SK-N-MC (cell line): ENCODE data around the gene PADI6.

Source experiments
- DNase-seq: peaks from one replicate; pipeline ENCODE4 v3.0.0-alpha.2; 2011; ENCODE audit warnings: low read depth, low spot score
- H3K27ac ChIP-seq: fragments of 200-600 bp; sonication (generic); 2 replicates; pipeline ENCODE4 v1.5.1; 2016; ENCODE audit warnings: mixed run types
- H3K36me3 ChIP-seq: fragments of 200-600 bp; sonication (generic); 2 replicates; pipeline ENCODE4 v1.6.1; 2017; ENCODE audit warnings: antibody characterized with exemption, low read length, mixed read lengths; ENCODE audit not compliant: insufficient read depth
- H3K4me3 ChIP-seq: fragments of 200-600 bp; sonication (generic); 2 replicates; pipeline ENCODE4 v1.5.1; 2016
- H3K9ac ChIP-seq: fragments of 200-600 bp; sonication (generic); 2 replicates; pipeline ENCODE4 v1.8.0; 2017; ENCODE audit warnings: mixed run types, mixed read lengths; ENCODE audit not compliant: insufficient read length
- H3K9me3 ChIP-seq: fragments of 200-600 bp; sonication (generic); 2 replicates; pipeline ENCODE4 v1.6.1; 2017; ENCODE audit warnings: low read depth, mild to moderate bottlenecking, antibody characterized with exemption, low read length, moderate library complexity, mixed read lengths
- EZH2 ChIP-seq: fragments of 200-600 bp; sonication (generic); IDR thresholded peaks from one replicate; pipeline ENCODE4 v1.6.1; 2017; ENCODE audit warnings: antibody characterized with exemption
- FOXP2 ChIP-seq: optimal IDR thresholded peaks from 2 replicates; pipeline ENCODE3; 2011; ENCODE audit warnings: mild to moderate bottlenecking, moderate library complexity; ENCODE audit not compliant: insufficient read depth; ENCODE audit errors: extremely low read length, control extremely low read depth
- POLR2AphosphoS5 ChIP-seq: IDR thresholded peaks from 2 replicates; pipeline ENCODE4 v1.6.1; 2012; ENCODE audit warnings: mild to moderate bottlenecking, low read depth, low read length, borderline replicate concordance

PADI6 gene

DNA sequence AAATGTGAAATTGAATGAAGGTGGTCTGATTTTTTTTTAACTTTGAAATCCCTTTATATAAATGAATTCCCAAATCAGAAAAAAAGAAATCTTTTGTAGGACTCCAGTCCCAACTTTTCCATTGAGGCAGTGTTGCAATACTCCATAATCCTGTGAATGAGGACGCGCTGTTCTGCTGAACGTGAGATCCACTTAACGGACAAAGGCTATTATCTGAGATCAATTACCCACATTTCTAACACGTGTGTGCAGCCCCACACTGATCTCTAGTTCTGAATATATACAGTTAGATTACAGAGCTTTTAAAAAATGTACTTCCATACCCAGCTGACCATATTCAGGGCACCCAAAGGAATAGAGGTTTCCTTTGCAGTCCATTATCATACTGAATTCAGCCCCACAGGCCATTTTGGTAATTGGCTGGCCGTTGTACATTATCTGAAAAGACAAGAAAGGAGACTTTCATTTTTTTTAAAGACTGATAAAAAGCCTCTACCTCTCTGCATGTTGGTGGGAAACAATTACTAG, 48.5 kb downstream of the PADI6 start:
- TF ChIP-seq EZH2 (no peak), FOXP2 (no peak), POLR2AphosphoS5 (no peak)
- 0 out of 2 replicates have a peak overlapping the region, but pooled peaks have one; percentile 31 for H3K27ac ChIP-seq
- H3K4me3 ChIP-seq = no peak overlapping the region
- no peaks in the 10 kb centered on the region for H3K9me3 ChIP-seq
- peaks cover 99% of the 10 kb centered on the region for H3K36me3 ChIP-seq
- DNase-seq = no peak
- no peak overlapping the region for H3K9ac ChIP-seq

DNA sequence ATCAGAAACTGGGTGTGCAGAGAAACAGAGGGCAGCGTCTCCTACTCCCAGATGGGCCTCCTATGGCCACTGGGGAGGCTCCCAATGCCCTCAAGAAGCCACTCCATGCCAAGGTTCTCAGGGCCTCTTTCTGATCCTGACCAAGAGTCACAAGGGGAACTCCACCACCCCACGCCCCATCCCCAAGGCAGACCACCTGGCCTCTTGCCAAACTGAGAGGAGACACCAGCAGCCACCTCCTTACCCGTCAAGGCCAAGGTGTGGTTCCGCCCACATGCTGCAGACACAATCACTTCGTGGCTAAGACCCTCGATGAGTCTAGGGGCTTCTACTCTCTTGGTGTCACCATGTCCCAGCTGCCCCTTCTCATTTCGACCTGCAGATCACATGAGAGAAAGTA, 50.5 kb downstream of the PADI6 start:
- no peaks in the 10 kb centered on the region for H3K9me3 ChIP-seq
- no peak overlapping the region for H3K4me3 ChIP-seq
- TF ChIP-seq EZH2 = no peak
- no peak for TF ChIP-seq FOXP2
- TF ChIP-seq POLR2AphosphoS5 = no peak
- peaks cover 100% of the 10 kb centered on the region for H3K36me3 ChIP-seq
- DNase-seq = no peak
- H3K27ac ChIP-seq = no peak overlapping the region
- H3K9ac ChIP-seq = no peak overlapping the region

DNA sequence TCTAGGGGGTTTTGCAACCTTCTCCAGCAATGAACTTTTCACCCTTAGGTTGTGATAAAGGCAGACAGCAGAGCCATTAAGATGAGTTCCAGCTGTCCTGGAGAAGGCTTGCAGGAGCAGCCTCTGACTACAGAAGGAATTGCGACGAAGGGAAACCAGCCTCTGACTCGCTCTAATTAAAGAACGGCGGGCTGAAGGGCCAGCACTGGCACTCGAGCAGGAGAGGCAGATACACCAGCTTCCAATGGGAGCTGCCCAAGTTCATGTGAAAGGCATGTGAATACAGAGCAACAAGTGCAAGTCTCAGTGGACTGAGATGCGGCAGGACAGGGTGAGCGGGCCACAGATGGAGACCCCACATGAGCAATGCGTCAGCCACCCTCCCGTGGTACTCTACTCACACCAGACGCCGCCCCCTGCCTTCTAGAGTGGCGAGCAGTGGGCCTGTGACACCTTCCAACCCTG, 51.8 kb downstream of the PADI6 start:
- DNase-seq = no peak
- no peak overlapping the region for H3K4me3 ChIP-seq
- no peak overlapping the region for H3K9ac ChIP-seq
- no peaks in the 10 kb centered on the region for H3K9me3 ChIP-seq
- H3K36me3 ChIP-seq = peaks cover 100% of the 10 kb centered on the region
- no peak for TF ChIP-seq POLR2AphosphoS5
- TF ChIP-seq EZH2 = no peak
- no peak for TF ChIP-seq FOXP2
- H3K27ac ChIP-seq = no peak overlapping the region

DNA sequence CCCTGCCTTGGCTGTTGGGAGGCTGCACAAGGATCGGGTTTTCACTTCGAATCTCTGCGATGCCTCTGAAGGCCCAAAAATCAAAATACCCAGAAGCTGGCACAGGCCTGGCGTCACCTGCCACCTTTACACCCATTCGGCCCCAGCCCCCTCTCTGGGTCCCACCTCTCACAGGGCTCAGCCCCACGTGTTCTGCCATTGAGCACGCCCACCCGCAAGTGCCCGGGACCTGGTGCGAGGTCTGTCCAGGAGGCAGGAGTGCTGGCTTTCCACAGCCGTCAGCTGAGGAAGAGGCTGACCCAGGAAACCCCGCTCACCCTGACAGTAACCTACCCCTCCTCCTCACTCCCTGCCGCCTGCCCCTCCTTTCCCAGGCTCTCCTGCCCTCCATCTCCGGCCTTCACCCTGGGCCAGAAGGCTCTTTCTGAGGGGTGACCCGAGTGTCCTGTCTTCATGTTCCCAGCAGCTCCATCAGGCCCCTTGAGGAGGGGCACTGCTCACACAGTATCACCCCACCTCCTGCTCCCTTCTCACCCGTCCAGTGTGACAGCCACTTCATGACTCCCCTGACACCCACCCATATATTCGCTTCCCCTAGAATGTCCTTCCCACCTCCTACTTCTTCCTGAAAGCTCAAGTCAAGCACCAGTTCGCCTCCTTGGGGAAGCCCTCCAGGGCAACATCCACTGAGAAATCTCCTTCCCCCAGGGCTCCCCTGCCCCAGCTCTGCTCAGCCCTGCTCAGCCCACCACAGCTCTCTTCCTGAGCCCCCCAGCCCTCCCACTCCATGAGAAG, 54.0 kb downstream of the PADI6 start:
- Histone ChIP-seq H3K4me3 (no peak overlapping the region), H3K36me3 (peaks cover 98% of the 10 kb centered on the region), H3K27ac (no peak overlapping the region), H3K9me3 (no peaks in the 10 kb centered on the region), H3K9ac (no peak overlapping the region)
- DNase-seq = no peak
- TF ChIP-seq POLR2AphosphoS5 (no peak), EZH2 (no peak)

DNA sequence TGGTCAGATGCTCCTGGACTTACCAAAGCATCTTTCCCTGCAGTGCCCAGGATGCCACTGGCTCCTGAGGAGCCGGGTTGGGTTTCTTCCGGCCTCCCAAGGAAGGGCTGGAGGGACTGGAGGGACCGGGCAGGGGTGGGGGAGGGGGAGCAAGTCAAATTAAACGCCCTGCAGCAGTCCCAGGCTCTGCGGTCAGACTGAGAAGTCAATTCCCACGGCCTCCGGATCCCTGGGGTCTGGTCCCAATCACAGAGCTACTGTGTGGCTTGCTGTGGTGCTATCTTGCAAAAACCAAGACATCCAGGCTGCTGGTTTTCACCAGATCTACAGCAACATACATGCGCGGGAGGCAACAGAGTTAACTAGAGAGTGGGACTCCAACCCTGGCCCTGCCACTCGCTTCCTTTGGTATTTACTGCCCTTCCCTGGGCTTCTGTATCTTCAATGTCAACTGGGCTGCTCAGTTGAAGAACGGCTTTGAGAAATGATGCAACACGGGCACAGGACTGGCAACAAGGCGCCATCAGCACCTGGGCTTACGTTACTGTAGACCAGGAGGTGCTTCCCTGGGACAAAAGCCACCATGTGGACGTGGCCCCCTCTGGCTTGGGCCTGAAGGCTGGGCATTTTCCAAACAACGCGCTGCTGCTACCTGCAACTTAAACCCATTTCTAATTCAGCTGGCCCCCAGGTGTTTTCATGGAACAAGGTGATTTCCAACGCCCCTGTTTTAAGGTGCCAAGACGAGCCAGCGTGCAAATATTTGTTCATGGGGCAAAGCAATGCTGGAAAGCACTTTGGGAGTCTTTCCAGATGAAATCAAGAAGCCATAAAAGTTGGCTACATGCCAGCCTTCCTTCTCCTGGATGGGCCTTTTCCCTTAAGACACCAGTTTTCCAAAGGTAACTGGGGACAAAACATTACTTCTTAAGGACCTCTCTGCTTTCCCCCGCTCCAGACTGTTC, 56.0 kb downstream of the PADI6 start:
- no peaks in the 10 kb centered on the region for H3K9me3 ChIP-seq
- H3K27ac ChIP-seq = no peak overlapping the region
- DNase-seq = no peak
- peaks cover 93% of the 10 kb centered on the region for H3K36me3 ChIP-seq
- no peak overlapping the region for H3K9ac ChIP-seq
- TF ChIP-seq POLR2AphosphoS5 (no peak; the same call in 1 of the 2 replicates), EZH2 (no peak), FOXP2 (no peak)
- H3K4me3 ChIP-seq = no peak overlapping the region

DNA sequence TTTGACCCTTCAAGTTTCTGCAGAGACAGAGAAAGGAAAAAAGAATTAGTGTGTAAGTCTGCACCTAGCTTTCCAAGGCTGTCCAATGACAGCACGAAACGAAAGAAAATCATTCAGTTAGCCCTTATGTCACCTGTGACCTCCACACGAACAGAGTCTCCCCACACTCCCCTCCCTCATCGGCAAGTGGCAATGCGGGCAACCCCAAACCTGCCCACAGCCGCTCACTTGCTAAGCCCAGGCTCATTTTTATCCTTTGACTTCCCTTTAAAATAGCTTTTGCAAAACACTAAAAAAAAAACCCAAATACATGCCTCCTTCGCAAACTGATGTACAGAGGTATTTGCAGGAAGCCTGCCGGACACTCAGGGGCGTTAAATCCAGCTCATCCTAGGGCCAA, 57.2 kb downstream of the PADI6 start:
- peaks cover 93% of the 10 kb centered on the region for H3K36me3 ChIP-seq
- TF ChIP-seq FOXP2 (no peak), POLR2AphosphoS5 (no peak), EZH2 (no peak)
- no peak for DNase-seq
- no peak overlapping the region for H3K27ac ChIP-seq
- no peak overlapping the region for H3K9ac ChIP-seq
- no peaks in the 10 kb centered on the region for H3K9me3 ChIP-seq
- no peak overlapping the region for H3K4me3 ChIP-seq

DNA sequence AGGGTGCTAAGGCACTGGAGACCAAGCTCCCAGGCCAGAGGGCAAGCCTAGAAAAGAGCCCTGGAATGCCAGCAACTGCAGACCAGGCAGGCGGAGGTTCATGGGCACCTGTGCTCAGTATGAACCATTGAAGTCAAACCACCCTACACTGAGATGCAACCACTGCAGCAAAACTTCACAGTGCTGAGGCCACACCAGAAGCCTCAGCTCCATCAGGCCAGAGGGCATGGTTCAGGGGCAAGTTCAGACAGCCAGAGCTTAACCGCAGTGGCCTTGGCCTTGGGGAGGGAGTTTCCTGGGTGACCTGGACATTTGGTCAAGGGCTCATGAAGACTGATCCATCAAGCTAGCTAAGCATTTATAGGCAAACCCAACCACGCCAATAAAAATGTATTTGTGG, 60.4 kb downstream of the PADI6 start:
- Histone ChIP-seq H3K36me3 (peaks cover 93% of the 10 kb centered on the region), H3K9me3 (no peaks in the 10 kb centered on the region), H3K9ac (no peak overlapping the region), H3K27ac (no peak overlapping the region), H3K4me3 (no peak overlapping the region)
- TF ChIP-seq POLR2AphosphoS5 = no peak; the same call in 1 of the 2 replicates
- no peak for TF ChIP-seq EZH2
- no peak for TF ChIP-seq FOXP2
- no peak for DNase-seq

DNA sequence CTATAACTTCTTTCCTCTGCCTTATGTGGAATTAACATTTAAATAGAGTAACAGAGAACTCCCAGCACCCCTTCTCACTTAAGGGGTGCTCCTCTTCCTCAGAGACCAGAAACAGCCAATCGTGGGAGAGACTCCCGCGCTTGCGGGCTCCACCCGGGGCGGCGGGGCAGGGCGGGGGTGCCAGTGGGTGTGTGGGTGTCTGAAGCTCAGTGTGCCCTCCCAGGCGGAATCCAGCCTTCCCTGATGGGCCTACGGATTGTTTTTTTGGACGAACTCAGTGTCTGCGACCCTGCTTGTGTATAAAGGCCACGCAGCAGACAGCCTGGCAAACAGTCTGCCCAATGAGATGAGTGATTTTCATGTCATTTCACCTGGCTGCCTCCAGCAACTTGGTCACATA, 61.3 kb downstream of the PADI6 start:
- TF ChIP-seq EZH2 = no peak
- TF ChIP-seq POLR2AphosphoS5 = no peak
- TF ChIP-seq FOXP2 = no peak
- no peak overlapping the region for H3K9ac ChIP-seq
- no peak overlapping the region for H3K27ac ChIP-seq
- no peak overlapping the region for H3K4me3 ChIP-seq
- no peaks in the 10 kb centered on the region for H3K9me3 ChIP-seq
- DNase-seq = no peak
- peaks cover 84% of the 10 kb centered on the region for H3K36me3 ChIP-seq
